ENCODE results near the gene PREX1. TPM values are rescaled to one million over a fixed set of nuclear protein-coding genes. Genes with fewer than 3 reads are reported as not detected.
"Not testable (repeated sequence)": the region's sequence is repeated elsewhere in the genome, so short reads cannot be mapped to it uniquely, and the experiment has no call there.

PREX1 gene
- total and polyA plus RNA-seq, 7 experiments from 2014 or later, result 2.9 to 143 (median 48.6) TPM

GRCh38 chr20:48779435-48779834 is 48.4 kb downstream of the PREX1 start:
- H3K27me3 Mint-ChIP-seq, result no peaks in the 10 kb centered on the region
- peak overlapping the region in 2 of 9 donors; percentile 1 to 86 for H3K27ac Mint-ChIP-seq
- Histone ChIP-seq H3K27ac (ENCODE audit: low read depth, low read length) (no peak overlapping the region), H3K9me3 (ENCODE audit: control insufficient read depth in 2 of 3, low read length in 3 of 3) (no peaks in the 10 kb centered on the region), H3K27me3 (ENCODE audit: control insufficient read depth in 2 of 2, insufficient read depth in 2 of 2, low read length in 2 of 2) (no peaks in the 10 kb centered on the region), H3K4me1 (ENCODE audit: control insufficient read depth in 2 of 2, insufficient read depth in 2 of 2, low read length in 2 of 2) (peaks cover 18 to 47% of the 10 kb centered on the region in 2 donors), H3K4me3 (ENCODE audit: low read length) (no peak overlapping the region), H3K36me3 (ENCODE audit: control insufficient read depth in 2 of 3, insufficient read depth in 3 of 3, low read length in 3 of 3) (no peaks in the 10 kb centered on the region)
- intact Hi-C loops (cut with micrococcal nuclease), result no loop called here
- peaks cover 0 to 14% (median 6%) of the 10 kb centered on the region in 11 donors for H3K9me3 Mint-ChIP-seq
- POLR2A ChIA-PET, result no interaction called here
- CTCF ChIA-PET, result no interaction called here
- DNase-seq (no peak), ATAC-seq (no peak)
- peaks cover 0 to 46% (median 5%) of the 10 kb centered on the region in 5 donors for H3K36me3 Mint-ChIP-seq
- peaks cover 0 to 43% (median 4%) of the 10 kb centered on the region in 7 donors for H3K4me1 Mint-ChIP-seq
- H3K4me3 Mint-ChIP-seq, result no peak overlapping the region

- H3K4me3 Mint-ChIP-seq, result no peak overlapping the region
- H3K27me3 ChIP-seq (ENCODE audit: control insufficient read depth in 2 of 2, insufficient read depth in 2 of 2, low read length in 2 of 2), result no peaks in the 10 kb centered on the region
- no peaks in the 10 kb centered on the region for H3K27me3 Mint-ChIP-seq
- ChIA-PET POLR2A (no interaction called here), CTCF (no interaction called here)
- H3K36me3 ChIP-seq (ENCODE audit: control insufficient read depth in 2 of 3, insufficient read depth in 3 of 3, low read length in 3 of 3), result no peaks in the 10 kb centered on the region
- H3K36me3 Mint-ChIP-seq, result peaks cover 0 to 46% (median 8%) of the 10 kb centered on the region in 5 donors
- no peak overlapping the region for H3K27ac ChIP-seq (ENCODE audit: low read depth, low read length)
- peaks cover 9 to 59% (median 17%) of the 10 kb centered on the region in 7 donors for H3K4me1 Mint-ChIP-seq
- peaks cover 14 to 51% of the 10 kb centered on the region in 2 donors for H3K4me1 ChIP-seq (ENCODE audit: control insufficient read depth in 2 of 2, insufficient read depth in 2 of 2, low read length in 2 of 2)
- intact Hi-C loops (cut with micrococcal nuclease), result no loop called here
- no peak for ATAC-seq
- H3K9me3 ChIP-seq (ENCODE audit: control insufficient read depth in 2 of 3, low read length in 3 of 3), result no peaks in the 10 kb centered on the region
- DNase-seq, result no peak
- peaks cover 0 to 16% (median 6%) of the 10 kb centered on the region in 11 donors for H3K9me3 Mint-ChIP-seq
- no peak overlapping the region for H3K4me3 ChIP-seq (ENCODE audit: low read length)
- no peak overlapping the region for H3K27ac Mint-ChIP-seq
These were observed 50.0 kb downstream of the PREX1 start for GRCh38 chr20:48777821-48778220.

DNA sequence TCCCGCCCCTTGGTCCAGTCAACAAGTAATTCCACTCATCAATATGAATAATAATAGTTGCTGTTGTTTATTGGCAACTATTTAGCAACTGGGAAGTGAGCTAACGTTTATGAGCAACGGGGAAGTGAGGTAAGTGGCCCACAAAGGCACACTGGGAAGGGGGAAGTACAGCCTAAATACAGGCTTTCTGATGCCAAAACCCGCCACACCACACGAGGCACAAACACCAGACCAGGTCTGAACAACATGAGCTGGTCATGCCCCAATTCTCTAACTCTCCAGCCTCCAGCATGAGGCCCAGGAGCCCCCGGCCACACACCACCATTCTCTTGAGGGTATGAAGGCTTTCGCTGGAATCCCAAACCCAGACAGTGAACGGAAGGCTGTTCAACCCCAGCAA is 50.8 kb downstream of the PREX1 start:
- ChIA-PET POLR2A (interaction anchor here (1.2 kb wide), 1 partner anchor 14 kb away, joined by 3 read pairs; no protein-coding TSS in a partner anchor), CTCF (no interaction called here)
- no peaks in the 10 kb centered on the region for H3K27me3 ChIP-seq (ENCODE audit: control insufficient read depth in 2 of 2, insufficient read depth in 2 of 2, low read length in 2 of 2)
- no peaks in the 10 kb centered on the region for H3K36me3 ChIP-seq (ENCODE audit: control insufficient read depth in 2 of 3, insufficient read depth in 3 of 3, low read length in 3 of 3)
- Mint-ChIP-seq H3K4me3 (no peak overlapping the region), H3K27ac (peak overlapping the region in 1 of 9 donors; percentile 23), H3K4me1 (peaks cover 9 to 65% (median 23%) of the 10 kb centered on the region in 7 donors), H3K27me3 (no peaks in the 10 kb centered on the region), H3K36me3 (peaks cover 0 to 48% (median 8%) of the 10 kb centered on the region in 5 donors), H3K9me3 (peaks cover 0 to 16% (median 6%) of the 10 kb centered on the region in 11 donors)
- no peak overlapping the region for H3K27ac ChIP-seq (ENCODE audit: low read depth, low read length)
- peaks cover 18 to 43% of the 10 kb centered on the region in 2 donors for H3K4me1 ChIP-seq (ENCODE audit: control insufficient read depth in 2 of 2, insufficient read depth in 2 of 2, low read length in 2 of 2)
- intact Hi-C loops (cut with micrococcal nuclease), result no loop called here
- no peak overlapping the region for H3K4me3 ChIP-seq (ENCODE audit: low read length)
- ATAC-seq (peak; percentile 53), DNase-seq (no peak)
- no peaks in the 10 kb centered on the region for H3K9me3 ChIP-seq (ENCODE audit: control insufficient read depth in 2 of 3, low read length in 3 of 3)

DNA sequence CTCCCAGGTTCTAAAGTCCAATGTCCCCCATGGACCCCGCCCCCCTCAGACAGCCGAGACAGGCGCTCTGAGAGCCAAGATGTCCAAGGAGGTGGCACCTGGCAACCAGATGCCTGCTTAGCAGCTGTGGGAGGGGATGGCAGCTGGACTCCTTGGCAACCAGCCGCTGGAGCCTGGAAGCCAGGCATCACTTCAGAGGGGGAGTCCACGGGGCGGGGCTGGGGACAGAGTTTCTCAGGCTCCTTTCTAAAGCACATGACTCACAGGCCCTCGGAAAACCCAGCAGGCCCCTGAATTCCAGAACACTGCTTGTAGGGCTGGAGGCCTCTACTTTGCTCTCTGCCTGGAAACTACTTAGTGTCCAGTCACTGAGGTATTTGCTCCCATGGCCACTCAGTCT is 51.5 kb downstream of the PREX1 start:
- DNase-seq (no peak), ATAC-seq (no peak)
- Histone ChIP-seq H3K27ac (ENCODE audit: low read depth, low read length) (no peak overlapping the region), H3K4me1 (ENCODE audit: control insufficient read depth in 2 of 2, insufficient read depth in 2 of 2, low read length in 2 of 2) (peaks cover 18 to 41% of the 10 kb centered on the region in 2 donors), H3K27me3 (ENCODE audit: control insufficient read depth in 2 of 2, insufficient read depth in 2 of 2, low read length in 2 of 2) (no peaks in the 10 kb centered on the region), H3K9me3 (ENCODE audit: control insufficient read depth in 2 of 3, low read length in 3 of 3) (no peaks in the 10 kb centered on the region), H3K4me3 (ENCODE audit: low read length) (no peak overlapping the region), H3K36me3 (ENCODE audit: control insufficient read depth in 2 of 3, insufficient read depth in 3 of 3, low read length in 3 of 3) (no peaks in the 10 kb centered on the region)
- CTCF ChIA-PET, result no interaction called here
- no peak overlapping the region for H3K27ac Mint-ChIP-seq
- POLR2A ChIA-PET, result interaction anchor here (1.2 kb wide), 1 partner anchor 14 kb away, joined by 3 read pairs; no protein-coding TSS in a partner anchor
- H3K4me1 Mint-ChIP-seq, result peaks cover 9 to 62% (median 20%) of the 10 kb centered on the region in 7 donors
- peaks cover 0 to 45% (median 8%) of the 10 kb centered on the region in 5 donors for H3K36me3 Mint-ChIP-seq
- peaks cover 0 to 16% (median 6%) of the 10 kb centered on the region in 11 donors for H3K9me3 Mint-ChIP-seq
- intact Hi-C loops (cut with micrococcal nuclease), result no loop called here
- H3K4me3 Mint-ChIP-seq, result no peak overlapping the region
- H3K27me3 Mint-ChIP-seq, result no peaks in the 10 kb centered on the region

- H3K27me3 ChIP-seq (ENCODE audit: control insufficient read depth in 2 of 2, insufficient read depth in 2 of 2, low read length in 2 of 2); H3K4me3 Mint-ChIP-seq; H3K27ac ChIP-seq (ENCODE audit: low read depth, low read length); intact Hi-C loops (cut with micrococcal nuclease); ATAC-seq; H3K9me3 ChIP-seq (ENCODE audit: control insufficient read depth in 2 of 3, low read length in 3 of 3); DNase-seq; CTCF ChIA-PET; H3K36me3 ChIP-seq (ENCODE audit: control insufficient read depth in 2 of 3, insufficient read depth in 3 of 3, low read length in 3 of 3); POLR2A ChIA-PET; H3K4me3 ChIP-seq (ENCODE audit: low read length); H3K27me3 Mint-ChIP-seq: not testable (repeated sequence)
- peaks cover 0 to 42% (median 8%) of the 10 kb centered on the region in 5 donors for H3K36me3 Mint-ChIP-seq
- peaks cover 9 to 63% (median 24%) of the 10 kb centered on the region in 7 donors for H3K4me1 Mint-ChIP-seq
- H3K9me3 Mint-ChIP-seq, result peaks cover 0 to 16% (median 6%) of the 10 kb centered on the region in 11 donors
- peak overlapping the region in 1 of 9 donors; percentile 25 for H3K27ac Mint-ChIP-seq
- H3K4me1 ChIP-seq (ENCODE audit: control insufficient read depth in 2 of 2, insufficient read depth in 2 of 2, low read length in 2 of 2), result peaks cover 18 to 43% of the 10 kb centered on the region in 2 donors
These were observed 52.3 kb downstream of the PREX1 start for GRCh38 chr20:48775545-48775944.

GRCh38 chr20:48774696-48775095 is 53.1 kb downstream of the PREX1 start:
- H3K27ac ChIP-seq (ENCODE audit: low read depth, low read length), result no peak overlapping the region
- no peaks in the 10 kb centered on the region for H3K9me3 ChIP-seq (ENCODE audit: control insufficient read depth in 2 of 3, low read length in 3 of 3)
- peaks cover 0 to 38% (median 8%) of the 10 kb centered on the region in 5 donors for H3K36me3 Mint-ChIP-seq
- H3K27ac Mint-ChIP-seq, result peak overlapping the region in 1 of 9 donors; percentile 25
- ChIA-PET CTCF (no interaction called here), POLR2A (interaction anchor here (0.6 kb wide), 1 partner anchor 52 kb away, joined by 4 read pairs; no protein-coding TSS in a partner anchor)
- peak overlapping the region in 1 of 10 donors; percentile 39 for H3K4me3 Mint-ChIP-seq
- DNase-seq, result no peak
- H3K4me1 Mint-ChIP-seq, result peaks cover 12 to 65% (median 30%) of the 10 kb centered on the region in 7 donors
- H3K4me1 ChIP-seq (ENCODE audit: control insufficient read depth in 2 of 2, insufficient read depth in 2 of 2, low read length in 2 of 2), result peaks cover 24 to 48% of the 10 kb centered on the region in 2 donors
- no peak for ATAC-seq
- peaks cover 0 to 16% (median 6%) of the 10 kb centered on the region in 11 donors for H3K9me3 Mint-ChIP-seq
- H3K4me3 ChIP-seq (ENCODE audit: low read length), result no peak overlapping the region
- intact Hi-C loops (cut with micrococcal nuclease), result no loop called here
- H3K27me3 Mint-ChIP-seq, result no peaks in the 10 kb centered on the region
- H3K36me3 ChIP-seq (ENCODE audit: control insufficient read depth in 2 of 3, insufficient read depth in 3 of 3, low read length in 3 of 3), result no peaks in the 10 kb centered on the region
- no peaks in the 10 kb centered on the region for H3K27me3 ChIP-seq (ENCODE audit: control insufficient read depth in 2 of 2, insufficient read depth in 2 of 2, low read length in 2 of 2)
